ENCODE results near the gene MAGI2. TPM values are rescaled to one million over a fixed set of nuclear protein-coding genes. Genes with fewer than 3 reads are reported as not detected.

Gene MAGI2
- total RNA-seq, 1 experiment from 2014 or later = 14.3 TPM

GRCh38 chr7:79290398-79290797 lies 163.1 kb downstream of the MAGI2 start:
- no CpG with 5 or more reads among the region's 3 CpGs for WGBS (ENCODE audit: extremely low coverage, insufficient read length, low lambda C conversion rate)
- Histone ChIP-seq H4K91ac (ENCODE audit: insufficient read length, low read depth, low read length) (no peak overlapping the region), H3K14ac (ENCODE audit: insufficient read depth, low read length) (no peak overlapping the region), H3K9ac (ENCODE audit: extremely low read depth, insufficient read length, low read length) (no peak overlapping the region), H2BK12ac (ENCODE audit: insufficient read length, low read depth, low read length) (no peak overlapping the region), H2BK120ac (ENCODE audit: low read depth, low read length, poor library complexity, severe bottlenecking) (no peak overlapping the region), H2AK5ac (ENCODE audit: insufficient read length, low read length) (no peak overlapping the region), H3K79me2 (ENCODE audit: insufficient read depth, low read length) (no peaks in the 10 kb centered on the region), H2BK15ac (ENCODE audit: low read depth, low read length) (no peak overlapping the region), H2BK5ac (ENCODE audit: insufficient read length, low read length) (no peak overlapping the region), H3T11ph (ENCODE audit: low read length) (no peak overlapping the region), H4K20me1 (ENCODE audit: control insufficient read depth, insufficient read depth, insufficient read length) (no peaks in the 10 kb centered on the region), H3K27ac (ENCODE audit: insufficient read length, low read depth, low read length) (no peak overlapping the region), H3K18ac (ENCODE audit: insufficient read length, low read depth, low read length) (no peak overlapping the region), H3K4me1 (ENCODE audit: insufficient read depth, low read length) (no peaks in the 10 kb centered on the region), H3K23me2 (ENCODE audit: insufficient read length, low read depth, low read length, poor library complexity, severe bottlenecking) (no peaks in the 10 kb centered on the region), H2AFZ (ENCODE audit: low read length) (no peak overlapping the region), H3K56ac (ENCODE audit: insufficient read length, low read depth, low read length) (no peak overlapping the region), H4K8ac (replicated peaks; ENCODE audit: insufficient read length, low read depth, low read length) (no peak overlapping the region), H4K5ac (ENCODE audit: insufficient read length, low read depth, low read length) (no peak overlapping the region), H3K79me1 (ENCODE audit: insufficient read depth, low read depth, low read length, poor library complexity, severe bottlenecking) (no peaks in the 10 kb centered on the region), H3K4me2 (ENCODE audit: insufficient read depth, insufficient read length, low read length) (no peak overlapping the region), H3K27me3 (ENCODE audit: insufficient read depth, low read length) (no peaks in the 10 kb centered on the region), H3K23ac (ENCODE audit: insufficient read length, low read depth, low read length) (no peak overlapping the region), H2BK20ac (ENCODE audit: low read depth, low read length, poor library complexity, severe bottlenecking) (no peak overlapping the region), H3K9me3 (ENCODE audit: control insufficient read depth, low read depth, low read length) (no peaks in the 10 kb centered on the region), H3K4ac (ENCODE audit: low read depth, low read length) (no peak overlapping the region)
- H3K4me3 Mint-ChIP-seq = no peak overlapping the region
- TF ChIP-seq, protein P1, sequence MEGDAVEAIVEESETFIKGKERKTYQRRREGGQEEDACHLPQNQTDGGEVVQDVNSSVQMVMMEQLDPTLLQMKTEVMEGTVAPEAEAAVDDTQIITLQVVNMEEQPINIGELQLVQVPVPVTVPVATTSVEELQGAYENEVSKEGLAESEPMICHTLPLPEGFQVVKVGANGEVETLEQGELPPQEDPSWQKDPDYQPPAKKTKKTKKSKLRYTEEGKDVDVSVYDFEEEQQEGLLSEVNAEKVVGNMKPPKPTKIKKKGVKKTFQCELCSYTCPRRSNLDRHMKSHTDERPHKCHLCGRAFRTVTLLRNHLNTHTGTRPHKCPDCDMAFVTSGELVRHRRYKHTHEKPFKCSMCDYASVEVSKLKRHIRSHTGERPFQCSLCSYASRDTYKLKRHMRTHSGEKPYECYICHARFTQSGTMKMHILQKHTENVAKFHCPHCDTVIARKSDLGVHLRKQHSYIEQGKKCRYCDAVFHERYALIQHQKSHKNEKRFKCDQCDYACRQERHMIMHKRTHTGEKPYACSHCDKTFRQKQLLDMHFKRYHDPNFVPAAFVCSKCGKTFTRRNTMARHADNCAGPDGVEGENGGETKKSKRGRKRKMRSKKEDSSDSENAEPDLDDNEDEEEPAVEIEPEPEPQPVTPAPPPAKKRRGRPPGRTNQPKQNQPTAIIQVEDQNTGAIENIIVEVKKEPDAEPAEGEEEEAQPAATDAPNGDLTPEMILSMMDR (conservative IDR thresholded peaks at IDR 0.05) = no peak
- peaks cover 2% of the 10 kb centered on the region; the same call in 1 of the 2 replicates for H3K27me3 Mint-ChIP-seq (ENCODE audit: low read depth)
- H3K36me3 Mint-ChIP-seq (ENCODE audit: insufficient read depth in 1 of 3, low read depth in 3 of 3) = no peaks in the 10 kb centered on the region
- no peak overlapping the region for H3K27ac Mint-ChIP-seq
- no peak for DNase-seq
- H3K4me1 Mint-ChIP-seq = no peaks in the 10 kb centered on the region; a peak in 1 of 4 replicates
- H3K9me3 Mint-ChIP-seq = no peaks in the 10 kb centered on the region
